Right atrium auricular region (tissue), 2 donors: Measurements from ENCODE around the gene CIC. TPM values are rescaled to one million over a fixed set of nuclear protein-coding genes. Genes with fewer than 3 reads are reported as not detected.

Experiments
- DNase-seq: peaks from one replicate; pipeline ENCODE4 v3.0.0-alpha.2; 2019; ENCODE audit warnings: low spot score
- H3K27ac ChIP-seq, 2 donors: fragments of 200-600 bp; sonication (generic); 1 replicate in 1 of 2; 2 replicates in 1 of 2; pipeline ENCODE4 v1.5.1; 2016 to 2019
- H3K27me3 ChIP-seq, 2 donors: fragments of 200-600 bp; sonication (generic); one replicate each; pipeline versions ENCODE4 v1.5.1 to v1.6.0; 2017 to 2019
- H3K36me3 ChIP-seq: fragments of 200-600 bp; sonication (generic); one replicate; pipeline ENCODE4 v1.5.1; 2016
- H3K4me1 ChIP-seq, 2 donors: fragments of 200-600 bp; sonication (generic); one replicate each; pipeline versions ENCODE4 v1.5.1 to v1.6.0; 2017 to 2019
- H3K4me3 ChIP-seq, 2 donors: fragments of 200-600 bp; sonication (generic); 1 replicate in 1 of 2; 2 replicates in 1 of 2; pipeline ENCODE4 v1.5.1; 2017 to 2019; ENCODE audit warnings: mild to moderate bottlenecking in 1 of 2, moderate library complexity in 1 of 2
- H3K9me3 ChIP-seq, 2 donors: fragments of 200-600 bp; sonication (generic); one replicate each; pipeline ENCODE4 v1.5.1; 2019
- total RNA-seq, 2 donors: library from RNA; depleted of rRNA; stranded (reverse); fragments of >200 nt; gene quantifications; one replicate each; pipeline ENCODE4 v1.1.0, GENCODE V29; 2016
- TF ChIP-seq, protein P1 (sequence below), 2 donors: fragments of 200-600 bp; sonication (generic); IDR thresholded peaks; one replicate each; pipeline ENCODE4 v1.5.1; 2019; ENCODE audit warnings: antibody characterized with exemption in 2 of 2

CIC gene
- total RNA-seq, 2 donors from 2014 or later, result 27.4 to 53.5 TPM

DNA sequence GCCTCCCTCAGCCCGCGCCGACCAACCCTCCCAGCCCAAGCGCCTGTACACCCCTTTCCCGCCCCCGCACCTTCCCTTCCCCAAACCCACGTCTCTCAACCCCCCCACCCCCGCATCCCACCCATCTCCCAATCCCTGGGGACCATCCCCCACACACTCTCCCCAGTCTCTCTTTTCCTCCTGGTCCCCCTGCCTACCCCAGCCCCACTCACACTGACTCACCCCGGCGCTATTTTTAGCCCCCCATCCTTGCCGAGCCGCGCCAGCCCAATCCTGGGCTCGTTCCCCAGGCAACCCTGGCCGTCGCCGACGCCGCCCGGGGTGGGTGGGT lies 11.7 kb downstream of the CIC start:
- H3K27ac ChIP-seq, result peak overlapping the region; percentile 97 to 99
- no peaks in the 10 kb centered on the region for H3K27me3 ChIP-seq
- TF ChIP-seq, protein P1, sequence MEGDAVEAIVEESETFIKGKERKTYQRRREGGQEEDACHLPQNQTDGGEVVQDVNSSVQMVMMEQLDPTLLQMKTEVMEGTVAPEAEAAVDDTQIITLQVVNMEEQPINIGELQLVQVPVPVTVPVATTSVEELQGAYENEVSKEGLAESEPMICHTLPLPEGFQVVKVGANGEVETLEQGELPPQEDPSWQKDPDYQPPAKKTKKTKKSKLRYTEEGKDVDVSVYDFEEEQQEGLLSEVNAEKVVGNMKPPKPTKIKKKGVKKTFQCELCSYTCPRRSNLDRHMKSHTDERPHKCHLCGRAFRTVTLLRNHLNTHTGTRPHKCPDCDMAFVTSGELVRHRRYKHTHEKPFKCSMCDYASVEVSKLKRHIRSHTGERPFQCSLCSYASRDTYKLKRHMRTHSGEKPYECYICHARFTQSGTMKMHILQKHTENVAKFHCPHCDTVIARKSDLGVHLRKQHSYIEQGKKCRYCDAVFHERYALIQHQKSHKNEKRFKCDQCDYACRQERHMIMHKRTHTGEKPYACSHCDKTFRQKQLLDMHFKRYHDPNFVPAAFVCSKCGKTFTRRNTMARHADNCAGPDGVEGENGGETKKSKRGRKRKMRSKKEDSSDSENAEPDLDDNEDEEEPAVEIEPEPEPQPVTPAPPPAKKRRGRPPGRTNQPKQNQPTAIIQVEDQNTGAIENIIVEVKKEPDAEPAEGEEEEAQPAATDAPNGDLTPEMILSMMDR (IDR thresholded peaks at IDR 0.05), result no peak
- no peak for DNase-seq
- H3K4me1 ChIP-seq, result peaks cover 0 to 83% of the 10 kb centered on the region in 2 donors
- no peaks in the 10 kb centered on the region for H3K36me3 ChIP-seq
- no peaks in the 10 kb centered on the region for H3K9me3 ChIP-seq
- H3K4me3 ChIP-seq, result peak overlapping the region; percentile 81 to 89

DNA sequence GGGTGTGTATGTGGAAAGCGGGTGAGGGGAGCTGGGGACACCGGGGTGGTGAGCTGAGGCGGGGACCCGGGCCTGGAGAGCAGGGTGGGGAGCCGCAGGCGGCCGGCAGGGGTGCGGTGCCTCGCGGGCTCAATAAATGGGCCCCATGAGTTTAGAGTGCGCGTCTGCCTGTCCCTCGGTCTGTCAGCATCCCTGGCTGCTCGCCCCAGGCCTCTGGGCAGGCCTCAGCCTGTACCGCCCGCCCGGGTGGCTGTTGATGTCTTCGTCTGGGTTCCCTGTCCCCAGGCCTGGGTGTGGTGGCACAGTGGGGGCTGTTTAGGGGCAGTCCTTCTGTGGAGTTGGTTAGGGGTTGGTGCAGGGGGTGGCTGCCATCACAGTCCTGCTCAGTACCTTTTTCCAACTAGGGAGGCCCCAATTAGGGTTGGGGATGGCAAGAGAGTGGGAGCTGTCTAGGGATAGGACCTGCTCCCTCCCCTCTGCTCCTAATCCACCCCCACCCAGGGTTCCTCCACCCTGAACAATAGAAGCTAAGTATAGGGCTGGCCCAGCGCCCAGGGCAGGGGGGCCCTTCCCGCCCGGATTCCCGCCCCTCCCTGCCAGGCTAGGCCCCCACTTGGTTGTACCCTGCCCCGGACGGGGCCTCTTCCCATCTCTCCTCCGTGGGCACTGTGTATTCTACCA lies 12.2 kb downstream of the CIC start:
- DNase-seq, result peak; percentile 76
- peak overlapping the region; percentile 97 to 99 for H3K27ac ChIP-seq
- no peaks in the 10 kb centered on the region for H3K9me3 ChIP-seq
- H3K36me3 ChIP-seq, result no peaks in the 10 kb centered on the region
- peaks cover 0 to 83% of the 10 kb centered on the region in 2 donors for H3K4me1 ChIP-seq
- H3K4me3 ChIP-seq, result peak overlapping the region; percentile 81 to 89
- H3K27me3 ChIP-seq, result no peaks in the 10 kb centered on the region
- TF ChIP-seq, protein P1 (IDR thresholded peaks at IDR 0.05), result peak in 1 of 2 donors; percentile 11

DNA sequence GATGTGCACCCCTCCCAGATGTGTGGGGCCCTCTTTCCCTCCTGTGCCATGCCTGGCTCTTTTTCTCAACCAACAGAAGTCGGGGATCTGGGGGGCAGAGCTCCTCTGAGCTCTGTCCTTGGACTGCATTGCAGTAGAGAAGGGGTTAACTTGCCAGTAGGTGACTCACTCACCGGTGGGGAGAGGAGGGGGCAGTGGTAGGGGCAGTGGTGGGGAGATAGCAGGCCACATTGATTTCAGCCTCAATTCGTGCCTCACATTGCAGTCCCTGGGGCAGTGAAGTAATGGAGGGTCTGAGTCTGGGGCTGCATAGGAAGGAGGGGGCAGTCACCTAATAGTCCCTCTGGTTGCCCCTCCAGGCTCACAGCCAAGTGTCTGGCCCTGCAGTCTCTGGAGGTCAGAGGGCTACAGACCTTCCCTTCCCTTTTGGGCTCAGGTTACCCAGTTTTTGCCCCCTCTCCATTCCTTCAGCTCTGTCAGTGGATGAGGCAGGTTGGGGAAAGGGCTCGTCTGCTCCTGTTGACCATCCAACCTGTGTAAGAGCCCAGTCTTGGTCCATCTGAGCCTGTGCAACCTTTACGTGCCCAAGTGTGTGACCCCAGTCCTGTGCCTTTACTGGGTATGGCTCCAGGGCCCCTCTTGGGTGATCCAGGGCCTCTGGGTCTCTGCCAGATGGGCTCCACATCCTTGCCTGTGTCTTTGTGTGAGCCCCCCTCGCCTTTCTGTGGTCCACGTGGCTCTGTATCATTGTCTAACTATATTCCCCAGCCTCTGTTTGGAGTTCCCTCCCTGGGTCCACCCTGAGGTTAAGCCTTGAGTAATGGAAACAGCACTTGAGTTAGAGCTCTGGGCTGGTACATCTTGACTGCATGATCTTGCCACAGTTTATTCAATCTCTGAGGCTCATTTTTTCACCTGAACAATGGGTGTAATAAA lies 13.0 kb downstream of the CIC start:
- H3K4me3 ChIP-seq, result peak overlapping the region in 1 of 2 donors; percentile 89
- no peaks in the 10 kb centered on the region for H3K9me3 ChIP-seq
- H3K27me3 ChIP-seq, result no peaks in the 10 kb centered on the region
- peaks cover under 1% of the 10 kb centered on the region for H3K36me3 ChIP-seq
- H3K27ac ChIP-seq, result peak overlapping the region; percentile 97 to 99
- no peak for DNase-seq
- TF ChIP-seq, protein P1 (IDR thresholded peaks at IDR 0.05), result no peak
- H3K4me1 ChIP-seq, result peaks cover 0 to 82% of the 10 kb centered on the region in 2 donors

DNA sequence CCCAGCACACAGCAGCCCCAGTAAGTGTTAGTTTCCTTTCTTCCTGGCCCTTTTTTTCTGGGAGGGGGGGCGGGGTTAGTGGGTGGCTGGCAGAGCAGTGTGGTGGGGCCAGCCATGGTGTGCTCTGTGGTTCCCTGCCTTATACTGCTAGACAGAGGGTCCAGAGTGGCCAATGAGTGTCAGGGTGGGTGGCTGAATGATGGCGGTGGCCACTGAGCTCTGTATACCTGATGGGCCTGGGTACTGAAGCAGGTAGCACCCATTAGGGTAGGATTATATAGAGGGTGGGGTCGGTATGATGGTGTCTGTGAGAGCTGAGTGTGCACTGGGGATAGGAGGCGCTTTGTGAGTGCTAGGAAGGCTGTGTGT lies 13.8 kb downstream of the CIC start:
- Histone ChIP-seq H3K9me3 (no peaks in the 10 kb centered on the region), H3K27me3 (no peaks in the 10 kb centered on the region), H3K4me3 (peak overlapping the region in 1 of 2 donors; percentile 67), H3K4me1 (peaks cover 0 to 75% of the 10 kb centered on the region in 2 donors), H3K36me3 (peaks cover 7% of the 10 kb centered on the region), H3K27ac (peak overlapping the region; percentile 97 to 99)
- TF ChIP-seq, protein P1 (IDR thresholded peaks at IDR 0.05), result no peak
- no peak for DNase-seq

DNA sequence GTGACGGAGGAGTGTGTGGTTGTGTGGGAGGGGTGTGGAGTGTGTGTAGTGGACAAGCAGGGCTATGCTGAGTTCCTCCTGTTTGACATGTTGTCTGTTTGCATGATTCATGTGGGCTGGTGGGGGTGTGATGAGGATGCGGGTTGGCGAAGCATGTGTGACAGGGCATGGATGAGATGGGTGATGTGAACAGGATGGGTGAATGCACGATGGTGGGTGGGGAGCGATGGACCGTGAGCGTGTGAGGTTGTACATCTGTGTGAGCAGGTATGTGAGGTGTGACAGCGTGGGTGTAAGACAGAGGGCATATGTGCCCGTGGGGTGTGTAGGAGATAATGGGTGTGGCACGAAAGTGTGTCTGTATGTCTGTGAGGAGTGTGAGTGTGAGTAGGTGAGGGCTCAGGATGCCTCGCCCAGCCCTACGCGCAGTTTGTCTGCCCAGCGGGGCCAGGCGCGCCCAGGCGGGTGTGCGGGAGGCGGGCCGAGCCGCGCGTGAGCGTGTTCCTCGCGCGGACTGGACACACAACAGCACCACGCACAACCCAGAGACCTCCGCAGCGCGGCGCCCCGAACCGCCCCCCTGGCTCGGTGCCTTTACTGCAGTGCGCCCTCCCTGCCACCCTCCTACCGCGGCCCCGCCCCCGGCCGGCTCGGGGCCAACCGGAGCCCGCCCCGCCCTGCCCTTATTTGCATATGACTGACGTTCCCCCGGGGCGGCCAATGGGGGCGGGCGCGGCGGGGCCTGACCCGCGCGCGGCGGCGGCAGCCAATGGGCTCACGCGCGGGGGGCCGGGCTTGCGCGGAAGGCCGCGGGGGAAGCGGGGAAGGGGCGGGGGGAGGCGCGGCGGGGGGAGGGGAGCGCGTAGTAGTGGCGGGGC lies 14.4 kb downstream of the CIC start:
- peaks cover 13% of the 10 kb centered on the region for H3K36me3 ChIP-seq
- peaks cover 0 to 69% of the 10 kb centered on the region in 2 donors for H3K4me1 ChIP-seq
- peak overlapping the region; percentile 49 to 67 for H3K4me3 ChIP-seq
- H3K27me3 ChIP-seq, result no peaks in the 10 kb centered on the region
- H3K27ac ChIP-seq, result peak overlapping the region; percentile 97 to 99
- peak; percentile 97 for DNase-seq
- H3K9me3 ChIP-seq, result no peaks in the 10 kb centered on the region
- TF ChIP-seq, protein P1 (IDR thresholded peaks at IDR 0.05), result peak in 1 of 2 donors; percentile 21
